H1 (cell line): Measurements from ENCODE around the gene MAP2K5.

ENCODE experiments used
- CBX8 ChIP-seq: fragments of 300-800, 300-1000 bp; sonication (generic); IDR thresholded peaks from 2 replicates; pipeline ENCODE4 v1.7.1; 2016; ENCODE audit warnings: low read depth, low read length, borderline replicate concordance
- CTCF ChIP-seq, 3 experiments: IDR thresholded peaks; 1 replicate in 2 of 3; 2 replicates in 1 of 3; pipeline versions ENCODE4 v1.5.1 to v1.6.1; 2011; ENCODE audit warnings: low read length in 3 of 3, mild to moderate bottlenecking in 3 of 3, inconsistent platforms in 2 of 3, low read depth in 1 of 3, moderate library complexity in 1 of 3; ENCODE audit not compliant: insufficient read depth in 1 of 3; ENCODE audit errors: control extremely low read depth in 1 of 3
- EP300 ChIP-seq, 2 experiments: IDR thresholded peaks; 1 replicate in 1 of 2; 2 replicates in 1 of 2; pipeline ENCODE4 v1.6.1; 2011 to 2012; ENCODE audit warnings: low read depth in 2 of 2, low read length in 2 of 2, mild to moderate bottlenecking in 2 of 2, borderline replicate concordance in 1 of 2, inconsistent platforms in 1 of 2, moderate library complexity in 1 of 2
- GABPA ChIP-seq: IDR thresholded peaks from 2 replicates; pipeline ENCODE4 v1.6.1; 2011; ENCODE audit warnings: mild to moderate bottlenecking, low read length, moderate library complexity, borderline replicate concordance; ENCODE audit not compliant: insufficient read depth
- POLR2A ChIP-seq, 2 experiments: IDR thresholded peaks; 1 replicate in 1 of 2; 2 replicates in 1 of 2; pipeline ENCODE4 v1.6.1; 2011; ENCODE audit warnings: low read depth in 2 of 2, low read length in 2 of 2, mild to moderate bottlenecking in 2 of 2; ENCODE audit errors: control extremely low read depth in 1 of 2
- RNF2 ChIP-seq: fragments of 200-900, 300-1000 bp; sonication (generic); IDR thresholded peaks from 2 replicates; pipeline ENCODE4 v1.7.1; 2016; ENCODE audit warnings: borderline replicate concordance, low read depth, mild to moderate bottlenecking, antibody characterized with exemption, low read length; ENCODE audit not compliant: poor library complexity, severe bottlenecking; ENCODE audit errors: missing control alignments
- SP1 ChIP-seq: IDR thresholded peaks from 2 replicates; pipeline ENCODE4 v1.6.1; 2011; ENCODE audit warnings: low read depth, low read length
- TF ChIP-seq, protein P1 (sequence below): IDR thresholded peaks from 2 replicates; pipeline ENCODE4 v1.6.1; 2011; ENCODE audit warnings: low read depth, mild to moderate bottlenecking, low read length; ENCODE audit not compliant: insufficient read depth

- TF ChIP-seq CTCF (IDR thresholded peaks at IDR 0.05; ENCODE audit: control extremely low read depth in 1 of 3, insufficient read depth in 1 of 3, low read depth in 1 of 3, low read length in 3 of 3) (no peak), POLR2A (IDR thresholded peaks at IDR 0.05; ENCODE audit: control extremely low read depth in 1 of 2, low read depth in 2 of 2, low read length in 2 of 2) (no peak), EP300 (IDR thresholded peaks at IDR 0.05; ENCODE audit: borderline replicate concordance in 1 of 2, low read depth in 2 of 2, low read length in 2 of 2) (no peak), RNF2 (no peak), GABPA (no peak), SP1 (no peak), CBX8 (no peak)
- TF ChIP-seq, protein P1, sequence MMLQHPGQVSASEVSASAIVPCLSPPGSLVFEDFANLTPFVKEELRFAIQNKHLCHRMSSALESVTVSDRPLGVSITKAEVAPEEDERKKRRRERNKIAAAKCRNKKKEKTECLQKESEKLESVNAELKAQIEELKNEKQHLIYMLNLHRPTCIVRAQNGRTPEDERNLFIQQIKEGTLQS = no peak
Observed at GRCh38 chr15:67755264-67755663, 212.8 kb downstream of the MAP2K5 start.
